Activated gamma-delta T cell treated with anti-CD3 and anti-CD28 coated beads, Interleukin-2, amount 50 U/mL, for 16 hours (primary cell): ENCODE results near the gene PM20D2.
"Not testable (repeated sequence)": the region's sequence is repeated elsewhere in the genome, so short reads cannot be mapped to it uniquely, and the experiment has no call there.

Experiments
- DNase-seq: peaks from one replicate; pipeline ENCODE4 v3.0.0-alpha.2; 2020; ENCODE audit warnings: low read depth

PM20D2 gene

GRCh38 chr6:89145956-89146717 lies at the start of gene PM20D2:
TSS of gene PM20D2 (plus strand) at chr6:89146055. CDS start at chr6:89146145, 90 bp downstream.
- peak; percentile 48 for DNase-seq

- no peak for DNase-seq
Observed at GRCh38 chr6:89098461-89098860, 47.4 kb upstream of the PM20D2 start.

GRCh38 chr6:89100114-89100513 lies 45.7 kb upstream of the PM20D2 start:
- no peak for DNase-seq

GRCh38 chr6:89110284-89110683 lies 35.6 kb upstream of the PM20D2 start:
- no peak for DNase-seq

GRCh38 chr6:89111933-89112332 lies 33.9 kb upstream of the PM20D2 start:
- no peak for DNase-seq

GRCh38 chr6:89116702-89117101 lies 29.2 kb upstream of the PM20D2 start:
- DNase-seq = no peak

GRCh38 chr6:89117211-89118108 lies 28.4 kb upstream of the PM20D2 start, which contains the start of gene SRSF12:
TSS of gene SRSF12 (minus strand) at chr6:89118071. CDS start at chr6:89117887, 184 bp downstream.
- DNase-seq = peak; percentile 11

GRCh38 chr6:89118931-89119330 lies 26.9 kb upstream of the PM20D2 start:
- no peak for DNase-seq

- no peak for DNase-seq
Observed at GRCh38 chr6:89120371-89120770, 25.5 kb upstream of the PM20D2 start.

- no peak for DNase-seq
Observed at GRCh38 chr6:89121934-89122333, 23.9 kb upstream of the PM20D2 start.

- no peak for DNase-seq
Observed at GRCh38 chr6:89122625-89123024, 23.2 kb upstream of the PM20D2 start.

GRCh38 chr6:89128256-89128671 lies 17.6 kb upstream of the PM20D2 start:
- DNase-seq = not testable (repeated sequence)

GRCh38 chr6:89131599-89131998 lies 14.3 kb upstream of the PM20D2 start:
- no peak for DNase-seq

- no peak for DNase-seq
Observed at GRCh38 chr6:89132057-89132456, 13.8 kb upstream of the PM20D2 start.

GRCh38 chr6:89133981-89134380 lies 11.9 kb upstream of the PM20D2 start:
- DNase-seq = no peak

GRCh38 chr6:89134723-89135122 lies 11.1 kb upstream of the PM20D2 start:
- DNase-seq = no peak

GRCh38 chr6:89138173-89138572 lies 7.7 kb upstream of the PM20D2 start:
- no peak for DNase-seq

- no peak for DNase-seq
Observed at GRCh38 chr6:89139509-89140346, 6.1 kb upstream of the PM20D2 start.

GRCh38 chr6:89140347-89141156 lies 5.3 kb upstream of the PM20D2 start:
- no peak for DNase-seq

GRCh38 chr6:89144354-89144906 lies 1.4 kb upstream of the PM20D2 start:
- no peak for DNase-seq
